IPS DF 4.7 (cell line): ENCODE results near the gene CYP3A4.
"Not testable (repeated sequence)": the region's sequence is repeated elsewhere in the genome, so short reads cannot be mapped to it uniquely, and the experiment has no call there.

Experiments
- DNase-seq: peaks from one replicate; pipeline ENCODE4 v3.0.0-alpha.2; 2013; ENCODE audit warnings: low spot score; ENCODE audit errors: extremely low read depth

The CYP3A4 gene

GRCh38 chr7:99793443-99793842, 9.5 kb upstream of the CYP3A4 start:
- DNase-seq = no peak

DNA sequence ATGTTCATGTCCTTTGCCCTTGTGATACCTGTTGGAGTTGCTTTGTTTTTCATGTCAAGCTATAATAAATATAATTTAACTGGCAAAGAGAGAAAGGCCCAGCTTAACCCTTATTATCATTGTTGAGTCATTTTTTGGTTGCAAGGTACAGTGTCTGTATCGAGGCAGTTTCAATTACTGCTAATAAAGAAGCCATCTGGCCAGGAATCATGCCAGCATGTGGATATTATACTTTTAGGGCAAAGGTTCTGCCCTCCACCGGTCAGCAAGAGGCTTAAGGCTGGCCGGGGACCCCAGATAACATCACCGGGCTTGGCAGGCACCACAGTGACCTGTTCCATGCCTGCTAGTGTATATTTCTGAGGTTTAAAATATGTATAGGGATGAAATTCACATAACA, 9.0 kb upstream of the CYP3A4 start:
- DNase-seq = no peak

GRCh38 chr7:99791667-99792369, 7.8 kb upstream of the CYP3A4 start:
- no peak for DNase-seq

GRCh38 chr7:99791021-99791420, 7.0 kb upstream of the CYP3A4 start:
- no peak for DNase-seq

DNA sequence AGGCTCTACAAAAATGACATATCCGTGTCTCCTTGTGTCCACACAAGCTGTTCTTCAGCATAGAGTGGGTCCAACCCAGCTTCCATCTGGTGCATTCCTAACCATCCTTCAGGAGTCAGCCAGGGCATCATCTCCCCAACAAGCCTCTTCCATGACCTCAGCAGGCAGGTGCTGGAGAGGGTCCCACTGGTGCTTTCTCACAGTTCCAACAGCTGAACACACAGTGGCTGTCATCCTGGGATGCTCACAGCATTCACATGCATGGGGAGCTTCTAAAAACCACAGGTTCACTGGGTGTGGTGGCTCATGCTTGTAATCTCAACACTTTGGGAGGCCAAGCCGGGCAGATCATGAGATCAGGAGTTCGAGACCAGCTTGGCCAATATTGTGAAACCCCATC, 6.4 kb upstream of the CYP3A4 start:
- no peak for DNase-seq

DNA sequence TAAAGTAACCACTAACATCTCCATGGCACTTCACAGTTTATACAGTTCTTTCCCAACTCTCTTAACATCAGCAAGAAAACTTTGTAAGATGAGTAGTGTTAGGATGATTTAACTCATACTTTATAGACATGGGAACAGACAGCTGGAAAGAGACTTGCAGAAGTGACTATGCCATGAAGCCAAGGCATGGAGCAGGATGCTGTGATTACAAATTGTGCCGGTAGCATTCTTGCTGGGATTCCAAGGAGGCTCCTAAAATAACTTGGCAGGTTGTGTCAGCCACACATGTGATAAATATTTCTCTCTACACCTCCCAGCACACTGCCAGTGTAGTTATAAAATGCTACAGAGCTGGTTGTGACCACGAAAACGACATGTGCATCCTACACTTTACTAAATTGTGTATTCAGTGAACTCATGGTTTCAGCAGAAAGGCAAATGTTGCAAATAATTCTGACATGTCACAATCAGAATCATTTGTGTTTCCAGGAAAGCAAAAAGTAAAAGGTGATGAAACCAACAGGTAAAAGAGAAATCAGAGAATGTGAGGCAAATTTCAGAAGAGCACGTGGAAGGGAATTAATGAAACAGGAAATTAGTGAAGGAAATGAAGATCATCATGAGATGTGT, 5.6 kb upstream of the CYP3A4 start:
- no peak for DNase-seq

DNA sequence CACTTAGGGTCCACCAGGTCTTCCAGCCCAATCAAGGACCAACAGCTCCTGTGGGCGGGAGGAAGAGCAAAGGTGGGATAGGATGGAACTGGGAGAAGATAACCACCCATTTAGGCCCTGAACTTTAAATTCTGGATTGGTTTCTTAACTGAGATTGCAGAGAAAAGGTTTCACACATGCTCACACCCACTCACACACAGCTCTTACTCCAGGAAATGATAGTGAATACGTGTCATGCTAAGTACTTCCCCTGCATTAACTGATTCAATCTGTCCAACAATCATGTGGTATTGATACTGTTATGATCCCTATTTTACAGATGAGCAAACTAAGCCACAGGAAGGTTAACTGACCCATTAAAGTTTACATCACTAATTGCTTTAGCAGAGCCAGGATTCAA, 4.6 kb upstream of the CYP3A4 start:
- DNase-seq = no peak

GRCh38 chr7:99786726-99787335, 2.8 kb upstream of the CYP3A4 start:
- DNase-seq = no peak

GRCh38 chr7:99785654-99786053, 1.7 kb upstream of the CYP3A4 start:
- not testable (repeated sequence) for DNase-seq

DNA sequence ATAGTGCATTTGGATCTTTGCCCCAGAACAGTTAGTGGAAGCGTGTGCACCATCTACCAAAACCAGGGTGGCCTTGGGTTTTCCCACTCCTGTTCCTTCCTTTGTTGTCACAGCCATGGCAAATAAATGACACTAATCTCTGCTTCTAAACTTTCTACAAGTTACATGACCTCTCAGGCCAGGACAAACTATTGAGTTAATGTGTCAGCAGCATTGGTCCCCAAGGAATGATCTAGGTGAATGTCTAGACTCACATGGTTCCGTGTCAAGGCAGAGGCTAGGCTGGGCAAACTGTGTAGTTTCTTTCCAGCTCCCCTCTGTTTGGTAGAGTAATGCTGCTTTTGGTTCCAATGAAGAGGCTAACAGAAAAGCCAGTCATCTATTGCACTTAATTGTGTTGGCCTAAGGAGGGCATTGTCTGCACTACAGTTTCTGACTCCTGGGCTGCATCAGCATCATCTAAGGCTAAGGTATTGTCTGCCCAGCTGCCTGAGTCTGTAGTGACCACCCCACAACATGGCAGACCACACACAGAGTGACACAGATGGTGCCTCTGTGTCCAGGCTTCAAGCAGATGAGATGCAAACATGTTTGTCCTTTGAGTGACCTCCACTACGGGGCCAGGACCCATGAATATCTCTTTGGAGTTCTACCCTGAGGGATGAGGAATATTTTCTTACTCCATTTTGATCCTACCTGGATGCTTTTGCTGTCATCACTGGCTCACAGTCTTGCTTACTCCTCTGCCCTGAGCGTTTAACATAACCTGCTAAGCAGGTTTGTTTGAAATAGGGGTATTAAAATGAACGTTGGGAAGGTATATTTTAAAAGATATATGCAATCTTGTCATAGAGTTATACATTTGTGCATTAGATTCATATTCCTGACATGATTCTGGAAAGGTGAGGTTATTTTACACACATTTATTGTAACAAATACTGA, 1.7 kb downstream of the CYP3A4 start:
- no peak for DNase-seq

GRCh38 chr7:99780588-99780987, 3.4 kb downstream of the CYP3A4 start:
- DNase-seq = no peak

DNA sequence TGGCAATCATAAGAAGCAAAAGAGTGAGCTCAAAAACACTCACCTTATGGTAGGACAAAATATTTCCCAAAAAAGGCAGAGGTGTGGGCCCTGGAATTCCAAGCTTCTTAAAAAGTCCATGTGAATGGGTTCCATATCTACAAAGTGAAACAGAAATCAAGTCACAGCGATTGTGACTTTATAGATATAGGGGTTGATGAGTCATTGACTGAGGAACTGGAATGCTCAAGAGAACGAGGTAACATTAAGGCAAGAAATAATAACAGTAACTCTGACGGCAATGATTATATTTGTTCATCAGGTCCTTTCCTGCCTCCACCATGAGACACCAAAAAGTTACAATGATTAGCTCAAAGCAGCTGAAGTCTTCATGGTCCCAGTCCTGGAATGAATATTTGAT, 4.0 kb downstream of the CYP3A4 start:
- DNase-seq = no peak

DNA sequence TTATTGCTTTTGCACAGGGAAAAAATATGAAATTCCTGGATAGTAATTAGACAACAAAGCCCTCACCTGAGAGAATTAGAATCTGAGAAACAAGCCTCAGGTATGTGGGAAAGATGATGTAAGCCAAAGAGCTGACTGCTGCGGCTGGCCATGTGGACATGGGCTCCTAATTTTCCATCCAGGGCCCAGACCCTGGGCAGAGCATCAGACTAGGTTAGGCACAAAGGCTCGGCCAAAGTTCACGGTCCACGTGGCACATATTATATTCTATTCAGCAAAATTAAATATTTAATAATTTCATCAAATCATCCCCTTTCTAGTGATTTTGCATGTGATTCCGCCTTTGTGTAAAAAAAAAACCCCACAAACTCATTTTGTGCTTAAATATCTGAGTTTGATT, 5.1 kb downstream of the CYP3A4 start:
- DNase-seq = no peak

GRCh38 chr7:99773395-99773794, 10.6 kb downstream of the CYP3A4 start:
- not testable (repeated sequence) for DNase-seq

GRCh38 chr7:99772565-99772964, 11.4 kb downstream of the CYP3A4 start:
- no peak for DNase-seq

GRCh38 chr7:99769494-99769893, 14.5 kb downstream of the CYP3A4 start:
- not testable (repeated sequence) for DNase-seq

DNA sequence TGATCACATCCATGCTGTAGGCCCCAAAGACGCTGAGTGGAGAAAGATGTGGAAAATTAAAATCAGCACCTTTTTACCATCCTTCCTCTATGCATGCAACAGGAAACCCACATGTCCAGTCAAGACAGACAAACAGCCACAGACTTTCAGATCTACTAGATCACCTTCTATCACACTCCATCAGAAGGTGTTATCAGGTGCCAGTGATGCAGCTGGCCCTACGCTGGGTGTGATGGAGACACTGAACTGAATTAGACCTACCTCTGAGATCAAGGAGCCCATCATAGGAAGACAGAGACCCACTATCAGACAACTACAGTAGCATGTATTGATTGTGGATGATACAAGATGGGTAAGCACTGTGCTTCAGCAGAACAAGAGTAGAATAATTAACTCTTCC, 15.5 kb downstream of the CYP3A4 start:
- DNase-seq = no peak

DNA sequence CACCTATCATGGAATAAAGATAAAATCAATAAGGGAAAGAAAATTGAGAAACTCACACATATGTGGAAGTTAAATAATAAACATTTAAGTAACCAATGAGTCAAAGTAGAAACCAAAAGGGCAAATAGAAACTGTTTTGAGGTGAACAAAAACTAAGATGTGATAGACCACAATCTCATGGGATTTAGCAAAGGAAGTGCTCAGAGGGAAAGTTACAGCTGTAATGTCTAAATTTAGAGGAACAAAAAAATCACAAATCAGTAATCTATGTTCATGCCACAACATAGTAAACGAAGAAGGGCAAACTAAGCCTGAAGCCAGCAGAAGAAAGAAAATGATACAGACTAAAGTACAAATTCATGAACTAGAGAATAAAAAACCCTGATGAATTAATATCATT, 16.3 kb downstream of the CYP3A4 start:
- DNase-seq = no peak

DNA sequence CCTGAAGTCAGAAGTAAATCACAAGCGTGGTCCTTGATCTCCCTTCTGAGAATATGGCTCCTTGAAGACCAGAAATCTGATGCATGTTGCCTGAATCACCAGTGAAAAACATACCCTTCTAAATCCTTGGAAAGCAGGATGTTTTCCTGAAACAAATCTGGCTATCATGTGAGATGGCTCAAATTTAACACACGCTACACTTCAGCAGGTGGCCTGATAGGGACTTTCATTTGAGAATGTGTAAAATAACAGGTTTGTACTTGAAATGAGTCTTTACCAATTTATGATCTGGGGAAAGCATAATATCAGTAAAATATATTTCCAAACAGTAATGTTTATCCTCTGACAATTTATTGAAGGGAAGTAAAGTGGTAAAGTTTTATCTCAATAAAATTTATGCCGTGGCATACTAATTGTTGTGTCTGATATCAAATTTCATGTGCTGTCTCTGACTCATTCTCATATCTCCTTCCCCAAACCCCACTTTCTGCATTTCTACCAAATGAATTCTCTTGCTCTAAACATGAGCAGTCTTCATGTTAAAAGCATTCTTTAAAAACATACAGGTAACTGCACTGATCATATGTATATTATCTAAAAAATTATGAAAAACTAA, 17.4 kb downstream of the CYP3A4 start:
- DNase-seq = no peak

GRCh38 chr7:99764478-99764877, 19.5 kb downstream of the CYP3A4 start:
- DNase-seq = no peak

DNA sequence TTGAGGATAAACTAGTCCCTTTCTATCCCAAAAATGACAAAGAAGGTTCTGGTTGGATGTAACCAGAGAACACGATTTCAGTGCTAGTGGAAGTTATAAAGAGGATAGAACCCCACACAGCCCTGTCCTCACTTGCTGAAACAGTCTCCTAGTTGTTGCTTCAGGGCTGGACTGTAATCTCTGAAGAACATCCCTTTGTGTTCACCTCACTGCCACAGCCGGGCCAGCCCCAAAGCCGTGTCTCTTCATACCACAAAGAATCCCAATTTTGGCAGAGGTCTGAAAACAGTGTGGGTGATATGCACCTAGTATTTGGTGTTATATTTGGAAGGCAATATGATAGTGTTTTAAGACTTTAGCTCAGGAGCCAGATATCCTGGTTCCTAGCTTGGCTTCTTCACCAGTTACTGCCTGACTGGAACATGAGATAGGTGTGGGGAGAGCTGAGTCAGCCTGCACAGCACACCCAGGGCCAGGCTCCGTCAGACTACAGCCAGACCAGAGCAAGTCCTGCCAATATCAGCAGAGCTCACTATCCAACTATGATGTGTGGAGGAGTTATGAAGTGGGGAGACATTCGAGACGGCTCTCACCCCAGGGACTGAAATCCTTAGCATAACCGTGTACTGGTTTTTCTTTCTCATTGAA, 21.2 kb downstream of the CYP3A4 start:
- no peak for DNase-seq
